HG03159 (cell line): ENCODE measurements around the gene DIPK1B.
A peak's percentile ranks its signal among the peaks of the same experiment; 100 is the strongest.
"Not testable (repeated sequence)": the region's sequence is repeated elsewhere in the genome, so short reads cannot be mapped to it uniquely, and the experiment has no call there.

ENCODE experiments used
- ATAC-seq: cut with Tn5 transposase; IDR thresholded peaks from one replicate; pipeline ENCODE4 v1.9.1; 2021; ENCODE audit warnings: mild to moderate bottlenecking, moderate library complexity; ENCODE audit not compliant: unreplicated experiment

The DIPK1B gene

GRCh38 chr9:136762915-136763648 is 50.7 kb downstream of the DIPK1B start:
- no peak for ATAC-seq

- no peak for ATAC-seq
Observed at GRCh38 chr9:136763649-136764035, 51.3 kb downstream of the DIPK1B start.

- ATAC-seq, result no peak
Observed at GRCh38 chr9:136764301-136764891, 52.0 kb downstream of the DIPK1B start, which contains the start of gene LCN15. LCN15 (minus strand) TSS chr9:136764518; CDS start chr9:136764488, 30 bp downstream.

- ATAC-seq, result no peak
Observed at GRCh38 chr9:136765041-136765440, 52.7 kb downstream of the DIPK1B start.

GRCh38 chr9:136765745-136766409 is 53.5 kb downstream of the DIPK1B start:
- ATAC-seq, result peak; percentile 45

GRCh38 chr9:136766410-136767120 is 54.2 kb downstream of the DIPK1B start:
- ATAC-seq, result not testable (repeated sequence)

GRCh38 chr9:136769710-136770191 is 57.4 kb downstream of the DIPK1B start:
- no peak for ATAC-seq

GRCh38 chr9:136771907-136772415 is 59.6 kb downstream of the DIPK1B start:
- ATAC-seq, result no peak

GRCh38 chr9:136773386-136774044 is 61.1 kb downstream of the DIPK1B start:
- no peak for ATAC-seq
